ENCODE data around the gene USP10.
"Not testable (repeated sequence)": the region's sequence is repeated elsewhere in the genome, so short reads cannot be mapped to it uniquely, and the experiment has no call there.

The USP10 gene

DNA sequence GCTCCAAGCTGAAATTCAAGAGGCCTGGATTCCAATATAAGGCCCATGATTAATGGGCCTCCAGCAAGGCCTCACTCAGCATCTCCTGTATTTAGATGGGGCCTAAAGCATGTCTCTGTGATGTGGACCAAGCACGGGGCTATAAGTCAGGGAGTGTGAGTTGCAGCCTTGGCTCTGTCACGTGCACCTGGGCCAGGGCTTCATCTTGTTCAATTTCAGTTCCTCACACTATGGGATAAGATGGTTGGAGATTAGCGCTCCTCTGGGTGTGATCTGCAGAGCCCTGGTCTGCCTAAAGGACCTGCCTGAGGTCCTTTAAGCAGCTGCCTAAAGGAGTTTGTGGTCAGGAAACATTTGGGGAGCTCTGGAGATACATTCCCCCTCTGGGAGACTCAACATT lies 26.2 kb upstream of the USP10 start:
- DNase-seq, result no peak

DNA sequence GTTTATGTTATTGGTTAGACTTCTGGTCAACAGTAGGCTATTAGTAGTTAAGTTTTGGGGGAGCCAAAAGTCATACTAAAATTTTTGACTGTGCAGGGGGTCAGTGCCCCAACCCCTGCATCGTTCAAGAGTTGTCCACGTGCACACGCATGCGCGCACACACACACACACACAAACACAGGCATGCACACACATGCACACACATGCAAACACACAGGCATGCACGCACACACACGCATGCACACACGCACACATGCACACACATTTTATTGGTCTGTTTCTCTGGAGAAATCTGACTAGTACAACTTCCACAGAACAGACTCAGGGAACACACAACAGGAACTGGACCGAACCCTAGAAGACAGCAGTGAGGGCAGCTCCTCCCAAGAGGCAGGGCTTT lies 24.4 kb upstream of the USP10 start:
- DNase-seq, result no peak

DNA sequence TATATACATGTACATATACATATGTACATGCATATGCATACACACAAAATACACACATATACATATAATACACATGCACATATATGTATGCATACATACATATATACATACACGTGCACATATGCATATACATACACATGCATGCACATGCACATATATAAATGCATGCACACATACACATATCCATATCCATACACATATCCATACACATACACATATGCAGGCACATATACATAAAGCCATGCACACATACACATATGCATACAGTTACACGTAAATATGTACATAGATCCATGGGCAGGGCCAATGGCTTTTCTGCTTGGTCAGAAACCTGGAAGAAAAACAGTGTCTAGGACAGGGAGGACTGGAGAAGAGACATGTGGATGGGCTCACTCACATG lies 23.9 kb upstream of the USP10 start:
- DNase-seq, result no peak

DNA sequence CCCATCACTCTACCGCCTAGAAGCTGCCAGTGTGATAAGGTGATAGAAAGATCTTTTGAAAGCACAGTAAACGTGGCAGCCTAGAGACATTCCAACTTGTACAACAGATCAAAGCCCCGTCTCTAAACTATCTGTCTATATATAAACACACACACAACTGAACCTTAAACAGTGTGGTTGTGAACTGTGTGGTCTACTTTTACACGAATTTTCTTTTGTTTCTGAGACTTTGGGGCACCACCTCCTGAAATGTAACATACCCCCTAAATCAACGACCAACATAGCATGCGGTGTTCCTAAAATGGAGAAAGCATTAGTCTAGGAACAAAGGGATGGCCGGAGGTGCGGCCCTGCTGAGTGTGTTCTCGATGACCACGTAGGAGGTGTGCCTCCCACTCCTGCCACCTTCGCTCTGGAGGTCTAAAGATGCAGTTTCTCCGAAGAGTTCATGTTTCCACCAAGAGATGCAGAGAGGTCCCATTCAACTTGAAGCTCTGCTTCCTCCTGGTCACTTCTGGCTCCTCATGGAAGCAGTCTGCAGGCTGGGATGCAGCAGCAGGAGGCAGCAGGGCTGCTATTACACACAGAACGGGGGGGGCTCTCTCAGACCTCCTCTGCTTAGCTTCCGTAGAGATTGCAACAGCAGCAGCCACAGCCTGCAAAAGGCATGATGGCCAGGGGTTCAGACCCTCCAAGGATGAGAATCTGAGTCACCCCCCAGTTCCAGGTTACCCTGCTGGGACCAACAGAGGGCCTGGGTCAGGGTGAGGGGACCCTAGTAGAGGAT lies 22.6 kb upstream of the USP10 start:
- no peak for DNase-seq

DNA sequence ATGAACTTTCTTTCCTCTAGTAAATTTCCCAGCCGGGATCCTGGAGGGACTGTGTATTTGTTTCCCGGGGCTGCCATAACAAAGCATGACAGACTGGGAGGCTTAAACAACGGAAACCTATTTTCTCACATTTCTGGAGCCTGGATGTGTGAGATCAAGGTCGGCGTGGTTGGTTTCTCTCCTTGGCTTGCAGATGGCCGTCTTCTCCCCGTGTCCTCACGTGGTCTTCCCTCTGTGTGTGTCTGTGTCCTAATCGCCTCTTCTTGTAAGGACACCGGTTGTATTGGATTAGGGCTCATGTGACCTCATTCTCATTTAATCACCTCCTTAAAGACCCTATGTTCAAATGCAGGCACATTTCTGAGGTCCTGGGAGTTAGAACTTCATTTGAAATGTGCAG lies 22.0 kb upstream of the USP10 start:
- DNase-seq, result no peak

DNA sequence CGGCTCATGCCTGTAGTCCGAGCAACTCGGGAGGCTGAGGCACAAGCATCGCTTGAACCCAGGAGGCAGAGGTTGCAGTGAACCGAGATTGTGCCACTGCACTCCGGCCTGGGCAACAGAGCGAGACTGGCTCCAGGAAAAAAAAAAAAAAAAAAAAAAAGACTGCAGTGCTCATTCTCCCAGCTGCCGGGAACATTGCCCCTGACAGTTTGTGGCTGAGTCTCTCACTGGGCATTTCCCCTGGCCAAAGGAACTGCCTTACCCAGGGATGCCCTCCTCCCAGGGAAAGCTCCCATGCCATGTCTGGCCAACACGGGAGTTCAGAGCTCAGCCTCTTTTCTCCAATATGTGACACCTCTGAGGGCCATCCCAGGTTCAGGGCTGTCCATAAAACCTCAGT lies 21.3 kb upstream of the USP10 start:
- no peak for DNase-seq

DNA sequence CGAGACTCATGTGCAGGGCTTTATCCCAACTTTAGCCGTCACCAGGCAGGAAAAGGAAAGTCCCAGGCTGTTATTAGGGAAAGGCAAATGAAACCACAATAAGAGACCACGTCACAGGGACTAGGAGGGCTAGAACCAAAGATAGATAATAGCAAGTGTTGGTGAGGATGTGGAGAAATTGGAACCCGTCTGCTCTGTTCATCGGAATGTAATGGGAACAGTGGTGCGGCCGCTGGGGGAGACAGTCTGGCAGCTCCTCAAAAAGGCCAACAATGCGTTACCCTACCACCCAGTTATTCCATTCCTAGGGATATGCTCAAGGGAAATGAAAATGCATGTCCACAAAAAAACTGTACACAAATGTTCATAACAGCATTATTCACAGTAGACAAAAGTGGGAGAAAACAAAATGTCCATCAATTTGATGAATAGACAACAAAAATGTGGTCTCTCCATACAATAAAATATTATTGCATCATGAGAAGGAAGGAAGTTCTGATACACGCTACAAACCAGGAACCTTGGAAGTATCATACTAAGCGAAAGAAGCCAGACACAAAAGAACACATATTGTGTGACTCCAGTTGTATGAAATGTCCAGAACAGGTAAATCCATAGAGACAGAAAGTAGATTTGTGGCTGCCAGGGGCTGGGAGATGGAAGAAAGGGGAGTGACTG lies 19.5 kb upstream of the USP10 start:
- DNase-seq, result no peak

DNA sequence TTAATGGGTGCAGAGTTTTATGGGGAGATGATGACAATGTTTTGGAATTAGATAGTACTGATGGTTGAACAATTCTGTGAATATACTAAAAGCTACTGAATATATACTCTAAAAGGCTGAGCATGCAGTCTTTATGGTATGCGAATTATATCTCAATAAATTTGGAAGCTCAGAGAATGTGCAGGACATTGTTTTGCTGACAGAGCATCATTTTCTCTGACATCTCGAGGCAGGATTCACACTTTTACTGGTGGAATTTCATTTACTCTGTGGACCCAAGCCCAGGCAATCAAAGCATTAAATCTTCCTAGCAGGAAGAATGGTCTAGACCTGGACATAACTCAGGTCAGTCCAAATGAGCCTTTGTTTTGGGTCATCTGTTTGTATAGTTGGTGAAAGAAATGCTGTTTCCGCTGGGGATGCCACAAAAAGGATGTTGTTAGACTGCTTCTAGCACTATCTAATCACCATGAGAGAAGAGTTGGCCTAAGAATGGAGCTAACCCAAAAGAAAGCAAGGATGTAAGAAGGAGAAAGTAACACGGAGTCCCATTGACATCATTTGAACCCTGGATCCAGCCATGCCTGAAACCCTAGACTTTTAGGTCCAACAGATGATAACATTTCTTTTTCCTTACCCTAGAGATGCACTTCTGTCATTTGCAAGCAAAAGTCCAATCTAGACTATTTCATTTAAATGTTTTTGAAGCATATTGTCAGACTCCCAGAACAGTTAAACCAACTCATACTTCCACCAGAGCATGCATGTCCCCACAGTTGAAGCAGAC lies 18.8 kb upstream of the USP10 start:
- no peak for DNase-seq

DNA sequence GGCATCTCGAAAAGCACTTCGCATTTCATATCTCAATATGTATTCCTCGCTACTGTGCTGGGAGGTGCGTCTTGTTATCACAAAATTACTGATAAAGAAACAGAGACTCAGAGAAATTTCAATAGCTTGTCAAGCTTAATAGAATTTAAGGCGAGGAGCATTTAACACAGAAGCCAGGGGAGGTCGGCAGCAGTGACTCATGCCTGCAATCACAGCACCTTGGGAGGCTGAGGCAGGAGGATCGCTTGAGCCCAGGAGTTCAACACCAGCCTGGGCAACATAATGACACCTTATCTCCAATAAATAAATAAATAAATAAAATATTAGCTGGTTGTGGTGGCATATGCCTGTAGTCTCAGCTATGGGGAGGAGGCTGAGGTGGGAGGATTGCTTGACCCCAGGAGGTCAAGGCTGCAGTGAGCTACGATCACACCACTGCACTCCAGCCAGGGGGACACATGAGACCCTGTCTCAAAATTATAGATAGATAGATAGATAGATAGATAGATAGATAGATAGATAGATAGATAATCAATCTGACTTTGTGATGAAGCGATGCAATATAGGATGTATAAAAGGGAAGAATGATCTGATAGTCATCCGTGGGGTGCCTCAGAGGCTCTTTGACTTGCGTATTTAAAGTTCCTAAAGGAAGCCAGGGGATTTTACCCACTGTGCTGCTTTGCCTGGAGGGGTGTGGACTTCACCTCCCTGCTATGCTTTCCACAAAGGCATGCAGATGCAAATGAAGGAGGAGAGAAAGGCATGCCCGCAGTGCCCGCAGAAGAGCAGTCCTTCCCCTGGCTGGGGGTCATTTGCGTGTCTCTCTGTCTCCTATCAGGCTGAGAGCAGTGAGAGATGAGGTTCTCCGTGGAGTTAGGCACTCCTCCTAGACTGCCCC lies 15.9 kb upstream of the USP10 start:
- no peak for DNase-seq

DNA sequence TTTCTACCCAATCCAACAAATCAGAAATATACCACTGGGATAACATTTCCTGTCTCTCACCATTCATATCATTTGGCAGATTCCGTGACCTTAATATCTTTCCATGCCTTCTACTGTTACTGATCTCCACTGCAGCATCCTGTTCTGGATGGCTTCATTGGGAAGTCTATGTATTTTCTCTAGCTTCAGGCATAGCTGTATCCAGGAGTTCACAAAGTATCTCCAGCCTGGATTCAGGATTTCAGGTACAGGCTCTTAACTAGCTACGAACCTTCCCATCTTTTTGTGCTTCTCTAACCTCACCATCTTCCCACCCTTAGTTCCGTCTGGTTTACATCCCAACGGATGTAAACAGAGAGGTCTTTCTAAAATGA lies 15.2 kb upstream of the USP10 start:
- no peak for DNase-seq

DNA sequence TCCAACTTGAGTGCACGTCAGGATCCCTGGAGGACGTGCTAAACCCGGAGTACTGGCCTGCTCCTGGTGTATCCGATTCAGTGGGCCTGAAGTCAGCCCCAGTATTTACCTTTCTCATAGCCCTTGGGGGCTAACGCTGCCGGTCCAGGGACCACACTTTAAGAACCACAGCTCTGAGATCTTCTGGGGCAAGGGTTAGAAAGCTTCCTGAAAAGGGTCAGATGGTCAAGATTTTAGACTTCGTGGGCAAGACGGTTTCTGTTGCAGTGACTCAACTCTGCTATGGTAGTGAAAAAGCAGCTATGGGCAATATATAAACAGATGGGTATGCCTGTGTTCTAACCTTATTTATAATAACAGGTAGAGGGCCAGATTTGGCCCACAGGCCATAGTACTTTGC lies 14.6 kb upstream of the USP10 start:
- DNase-seq, result no peak

DNA sequence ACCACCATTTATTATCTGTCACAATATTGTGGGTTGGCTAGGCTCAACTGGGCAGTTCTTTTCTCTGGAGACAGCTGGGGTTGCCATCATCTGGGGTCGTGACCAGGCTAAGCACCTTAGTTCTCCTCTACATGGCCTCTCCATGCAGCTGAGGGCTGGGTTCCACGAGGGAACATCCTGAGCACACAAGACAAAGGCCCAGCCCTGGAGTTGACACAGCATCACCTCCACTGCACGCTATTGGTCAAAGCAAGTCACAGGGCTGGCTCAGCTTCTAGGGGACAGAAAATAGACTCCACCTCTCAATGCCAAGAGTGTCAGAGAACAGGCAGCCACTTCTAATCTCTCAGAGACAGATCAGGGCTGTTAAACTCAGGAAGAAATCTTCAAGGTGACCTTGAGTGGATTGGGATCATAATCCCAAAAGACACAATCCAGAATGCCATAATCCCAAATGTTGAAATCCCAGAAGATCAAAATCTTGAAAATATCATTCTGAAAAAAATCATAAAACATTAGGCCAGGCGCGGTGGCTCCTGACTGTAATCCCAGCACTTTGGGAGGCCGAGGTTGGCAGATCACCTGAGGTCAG lies 13.0 kb upstream of the USP10 start:
- DNase-seq, result no peak

DNA sequence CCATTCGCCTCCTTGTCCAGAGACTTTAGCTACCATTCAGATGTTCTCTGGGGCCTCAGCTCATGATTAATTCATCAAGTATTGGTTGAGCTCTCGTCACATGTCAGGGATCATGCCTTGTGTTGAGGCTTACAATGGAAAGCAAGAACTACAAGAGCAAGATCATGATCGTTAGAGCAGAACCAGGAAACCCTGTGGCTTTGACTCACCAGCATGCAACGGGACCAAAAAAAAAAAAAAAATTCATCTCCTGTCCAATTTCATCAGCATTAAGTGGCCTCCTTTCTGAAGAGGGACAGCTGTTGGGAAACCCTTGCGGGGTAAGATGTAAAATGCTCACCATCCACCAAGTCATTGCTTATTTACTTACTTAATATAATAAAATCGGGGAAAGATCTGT lies 12.1 kb upstream of the USP10 start:
- no peak for DNase-seq

DNA sequence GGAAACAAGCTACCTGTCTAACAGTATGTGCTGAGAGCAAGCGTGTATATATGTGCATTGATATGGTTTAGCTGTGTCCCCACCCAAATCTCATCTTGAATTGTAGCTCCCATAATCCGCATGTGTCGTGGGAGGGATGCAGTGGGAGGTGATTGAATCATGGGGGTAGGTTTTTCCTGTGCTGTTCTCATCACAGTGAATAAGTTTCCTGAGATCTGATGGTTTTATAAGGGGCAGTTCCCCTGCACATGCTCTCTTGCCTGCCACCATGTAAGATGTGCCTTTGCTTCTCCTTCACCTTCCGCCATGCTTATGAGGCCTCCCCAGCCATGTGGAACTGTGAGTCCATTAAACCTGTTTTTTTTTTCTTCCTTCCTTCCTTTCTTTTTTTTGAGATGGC lies 11.6 kb upstream of the USP10 start:
- not testable (repeated sequence) for DNase-seq

DNA sequence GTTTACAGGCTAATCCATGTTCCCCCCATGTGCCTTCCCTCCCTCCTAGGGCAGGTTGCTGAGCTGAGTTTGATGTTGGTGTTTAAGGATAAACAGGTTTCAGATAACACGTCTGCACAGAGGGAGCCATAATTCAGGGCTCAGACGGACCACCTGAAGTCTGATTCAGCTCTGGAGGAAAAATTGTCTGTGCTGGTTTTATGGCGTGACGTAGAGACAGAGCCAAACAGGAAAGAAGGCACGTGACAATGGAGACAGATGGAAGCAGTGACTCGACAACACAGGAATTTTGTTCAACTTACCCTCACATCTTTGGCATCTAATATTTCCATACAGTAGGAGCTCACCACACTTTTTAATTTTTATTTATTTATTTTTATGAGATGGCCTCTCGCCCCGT lies 10.7 kb upstream of the USP10 start:
- no peak for DNase-seq

DNA sequence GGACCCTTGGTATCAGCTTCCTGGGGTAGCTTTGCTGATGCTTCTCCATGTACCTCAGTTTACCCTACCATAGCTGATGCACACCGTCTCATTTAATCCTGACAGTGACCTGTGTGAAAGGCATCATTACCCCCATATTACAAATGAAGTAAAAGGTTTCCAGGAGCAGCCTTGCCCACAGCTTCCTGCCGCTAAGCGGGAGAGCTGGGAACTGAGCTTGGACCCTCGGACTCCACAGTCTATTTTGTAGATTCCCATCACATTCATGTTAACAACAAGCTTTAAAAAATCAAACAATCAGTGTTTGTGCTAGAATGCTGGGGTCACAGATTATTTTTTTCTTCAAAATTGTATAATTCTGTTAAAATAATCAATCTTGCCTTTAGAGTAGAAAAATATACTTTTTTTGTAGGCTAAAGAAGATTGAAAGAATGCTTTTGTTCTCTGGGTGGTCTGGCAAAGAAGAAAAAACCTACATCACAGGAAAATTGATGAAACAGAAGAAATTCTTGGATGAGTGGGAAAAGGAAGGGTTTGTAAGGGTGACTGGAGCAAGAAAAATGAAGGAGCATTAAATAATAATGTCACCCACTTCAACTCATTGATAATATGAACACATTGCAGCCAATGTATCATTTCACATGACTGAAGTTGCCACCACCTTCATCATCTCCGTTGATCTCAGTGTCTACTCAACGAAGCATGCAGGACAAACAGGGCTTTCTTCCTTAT lies 9.5 kb upstream of the USP10 start:
- no peak for DNase-seq

DNA sequence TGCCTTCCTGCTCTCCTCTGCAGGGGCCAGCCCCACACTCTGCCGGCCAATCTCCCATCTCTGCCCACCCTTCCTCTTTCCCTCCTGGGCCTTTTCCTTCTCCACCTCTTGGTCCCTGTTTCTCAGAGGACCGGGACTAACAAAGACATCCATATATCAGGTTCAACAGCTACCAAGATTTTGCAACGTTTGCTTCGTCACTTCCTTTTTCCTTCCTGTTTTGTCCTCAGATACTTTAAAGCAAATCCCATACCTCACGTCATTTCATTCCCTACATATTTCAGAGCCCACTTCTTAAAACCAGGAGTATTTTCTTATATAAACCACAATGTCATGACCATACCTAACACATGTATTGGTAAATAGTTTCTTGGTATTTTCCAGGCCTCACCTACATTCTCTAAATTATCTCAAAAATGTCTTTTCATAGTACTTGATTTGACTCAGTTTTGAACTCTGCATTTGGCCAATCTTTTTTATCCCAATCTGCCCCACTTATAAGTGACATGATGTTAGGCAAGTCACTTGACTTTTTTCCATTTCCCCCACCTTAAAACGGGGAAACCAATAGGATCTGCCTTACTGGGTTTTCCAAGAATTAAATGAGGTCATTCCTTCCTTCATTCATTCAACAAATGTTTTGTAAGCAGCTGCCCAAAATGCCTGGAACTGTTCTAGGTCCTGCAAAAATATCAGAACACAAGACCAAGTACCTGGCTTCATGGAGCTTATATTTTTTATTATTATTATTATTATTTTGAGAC lies 7.2 kb upstream of the USP10 start:
- no peak for DNase-seq

DNA sequence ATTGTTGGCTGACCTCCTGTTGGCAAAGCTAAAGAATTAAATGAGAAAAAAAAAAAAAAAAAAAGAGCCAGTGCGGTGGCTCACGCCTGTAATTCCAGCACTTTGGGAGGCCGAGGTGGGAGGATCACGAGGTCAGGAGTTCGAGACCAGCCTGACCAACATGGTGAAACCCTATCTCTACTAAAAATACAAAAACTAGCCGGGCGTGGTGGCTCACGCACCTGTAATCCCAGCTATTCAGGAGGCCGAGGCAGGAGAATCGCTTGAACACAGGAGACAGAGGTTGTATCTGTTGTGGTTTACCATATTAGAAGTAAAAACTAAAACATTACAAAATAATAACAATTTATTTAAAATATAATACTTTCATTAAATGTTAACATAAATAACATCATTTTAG lies 5.9 kb upstream of the USP10 start:
- not testable (repeated sequence) for DNase-seq

DNA sequence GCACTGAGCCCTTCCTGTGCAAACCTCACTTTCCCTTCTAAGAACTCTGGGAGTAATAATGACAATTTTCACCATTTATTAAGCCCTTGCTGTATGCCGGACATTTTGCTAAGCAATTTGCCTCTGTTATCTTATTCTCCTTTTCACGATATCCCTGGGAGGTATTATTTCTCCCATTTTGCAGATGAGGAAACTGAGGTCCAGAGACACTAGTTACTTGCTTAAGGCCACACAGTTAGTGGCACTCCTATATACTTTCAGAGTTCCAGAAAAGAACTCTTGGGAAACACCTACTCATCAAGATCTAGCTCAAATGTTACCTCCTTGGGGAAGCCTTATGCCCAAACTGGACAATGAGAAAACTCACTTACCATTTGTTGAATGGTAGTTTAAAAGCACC lies 4.8 kb upstream of the USP10 start:
- DNase-seq, result no peak

DNA sequence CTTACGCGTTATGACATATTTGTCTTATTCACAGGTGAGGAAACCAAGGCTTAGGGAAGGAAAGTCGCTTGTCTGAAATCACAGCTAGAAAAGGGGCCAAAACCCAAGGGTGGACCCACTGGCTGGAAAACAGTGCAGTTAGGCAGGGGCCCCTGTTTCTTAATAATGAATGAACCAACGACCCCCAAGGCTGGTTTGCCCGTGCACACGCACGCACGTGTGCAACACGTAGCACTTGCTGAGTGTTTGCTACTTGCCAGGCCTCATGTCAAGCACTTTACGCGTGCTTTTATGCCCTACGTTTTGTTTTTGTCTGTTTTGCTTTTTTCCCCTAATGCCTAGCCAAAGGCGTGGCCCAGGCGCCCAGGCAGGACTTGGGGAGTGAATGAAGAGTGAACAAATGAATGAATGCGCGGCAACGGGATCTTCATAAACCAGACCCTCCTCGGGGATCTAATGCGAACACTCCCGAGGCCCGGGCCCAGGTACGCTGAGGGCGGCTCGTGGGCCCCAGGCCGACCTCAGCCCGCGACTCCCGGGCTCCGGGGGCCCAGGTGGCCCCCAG lies 571 bp upstream of the USP10 start:
- DNase-seq, result no peak

Data from activated T-cell treated with anti-CD3 and anti-CD28 coated beads, Interleukin-2, amount 50 U/mL, for 1 hour (primary cell).